HG02763 (cell line): ENCODE results near the gene IST1.

Experiments used
- ATAC-seq: cut with Tn5 transposase; IDR thresholded peaks from one replicate; pipeline ENCODE4 v1.9.1; 2021; ENCODE audit warnings: mild to moderate bottlenecking, moderate library complexity; ENCODE audit not compliant: unreplicated experiment

IST1 gene

DNA sequence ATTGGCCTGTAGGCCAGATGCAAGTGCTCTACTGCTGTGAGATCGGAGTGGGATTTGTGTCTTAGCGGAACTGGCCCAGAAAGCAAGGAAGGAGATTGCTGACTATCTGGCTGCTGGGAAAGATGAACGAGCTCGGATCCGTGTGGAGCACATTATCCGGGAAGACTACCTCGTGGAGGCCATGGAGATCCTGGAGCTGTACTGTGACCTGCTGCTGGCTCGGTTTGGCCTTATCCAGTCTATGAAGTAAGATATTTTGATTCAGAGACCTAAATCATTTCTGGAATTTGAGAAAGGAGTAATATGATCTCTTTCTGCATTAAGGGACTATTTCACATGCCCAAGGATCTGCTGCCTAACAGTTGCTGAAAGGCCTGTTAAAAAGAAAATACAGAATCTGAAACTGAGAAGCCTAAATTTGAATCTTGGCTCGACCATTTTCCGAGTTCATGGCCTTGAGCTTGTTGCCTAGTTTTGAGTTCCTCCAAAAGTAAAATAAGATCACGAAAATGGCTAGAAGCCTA is 21.1 kb downstream of the IST1 start:
- no peak for ATAC-seq

DNA sequence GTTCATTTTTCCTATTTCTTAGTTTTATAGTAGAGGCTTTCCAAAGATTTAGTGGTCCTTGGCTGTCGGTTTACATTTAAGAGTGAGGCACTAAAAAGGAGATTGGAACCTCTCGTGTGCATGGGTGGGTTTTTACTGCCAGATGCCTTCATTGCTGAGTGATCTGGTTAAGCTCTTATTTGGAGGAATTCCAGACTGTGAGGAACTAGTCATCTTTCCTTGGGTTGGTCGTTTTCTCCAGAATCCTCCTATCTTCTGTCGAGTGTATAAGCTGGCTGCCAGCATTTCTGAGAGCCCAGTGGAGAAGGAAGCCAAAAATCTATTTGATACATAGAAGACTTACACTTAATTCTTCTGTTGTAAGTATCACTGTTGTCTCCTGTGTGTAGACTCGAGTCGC is 22.6 kb downstream of the IST1 start:
- no peak for ATAC-seq

DNA sequence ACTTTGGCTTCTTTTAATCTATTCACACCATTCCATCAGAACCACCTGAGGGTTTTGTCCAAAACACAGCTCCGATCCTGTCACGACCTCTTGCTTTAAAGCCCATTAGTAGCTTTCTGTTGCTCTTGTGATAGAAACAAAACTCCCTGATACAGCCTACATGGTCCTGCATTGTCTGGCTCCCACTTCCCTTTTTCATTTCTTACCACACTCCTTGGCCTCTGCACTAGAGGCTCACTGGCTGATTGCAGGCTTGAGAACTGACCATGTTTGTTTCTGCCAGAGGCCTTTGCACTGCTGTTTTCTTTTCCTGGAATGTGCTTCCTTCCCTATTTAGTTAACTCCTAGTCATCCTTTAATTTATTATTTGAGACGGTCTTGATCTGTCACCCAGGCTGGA is 23.7 kb downstream of the IST1 start:
- ATAC-seq, result no peak

DNA sequence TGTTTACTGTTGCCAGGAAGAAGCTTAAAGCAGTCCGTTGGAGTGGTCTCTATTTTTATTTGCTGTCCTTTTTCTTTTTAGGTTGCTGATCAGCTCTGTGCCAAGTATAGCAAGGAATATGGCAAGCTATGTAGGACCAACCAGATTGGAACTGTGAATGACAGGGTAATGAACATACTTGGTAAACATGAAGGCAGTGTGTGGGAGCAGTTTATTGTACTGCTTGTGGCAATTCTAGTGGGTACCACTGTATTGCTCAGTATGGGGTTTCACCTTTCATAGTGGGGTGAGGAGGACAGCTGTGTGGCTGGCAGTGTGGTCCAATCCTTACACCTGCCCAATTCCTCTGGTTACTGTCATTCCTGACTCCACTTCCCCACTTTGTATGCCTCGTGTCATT is 25.3 kb downstream of the IST1 start:
- ATAC-seq, result no peak

DNA sequence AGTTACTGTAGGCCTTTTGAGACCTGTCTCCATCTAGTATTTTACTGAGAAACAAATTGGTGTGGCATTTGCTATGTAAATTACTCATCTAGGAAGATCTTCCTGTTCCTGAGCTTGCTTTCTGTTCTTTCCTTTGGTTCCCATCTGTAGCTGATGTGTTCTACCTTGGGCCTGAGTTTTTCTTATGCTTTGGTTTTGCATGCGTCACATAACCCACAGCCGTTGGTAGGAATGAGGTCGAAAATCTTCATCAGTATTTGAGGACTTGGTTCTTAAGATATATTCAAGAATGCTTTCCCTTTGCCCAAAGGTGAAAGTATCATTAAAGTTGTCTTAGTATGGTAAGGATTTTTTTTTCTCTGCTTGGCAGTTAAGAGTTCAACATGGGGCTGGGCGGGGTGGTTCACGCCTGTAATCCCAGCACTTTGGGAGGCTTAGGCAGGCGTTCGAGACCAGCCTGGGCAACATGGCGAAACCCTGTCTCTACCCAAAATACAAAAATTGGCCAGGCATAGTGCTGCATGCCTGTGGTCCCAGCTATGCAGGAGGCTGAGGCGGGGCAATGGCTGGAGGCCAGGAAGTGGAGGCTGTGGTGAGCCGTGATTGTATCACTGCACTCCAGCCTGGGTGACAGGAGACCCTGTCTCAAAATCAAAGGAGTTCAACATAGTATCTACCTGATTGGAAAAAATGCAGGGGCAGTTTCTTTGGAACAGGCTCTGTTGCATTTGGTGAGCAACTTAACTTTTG is 28.8 kb downstream of the IST1 start:
- ATAC-seq, result no peak

DNA sequence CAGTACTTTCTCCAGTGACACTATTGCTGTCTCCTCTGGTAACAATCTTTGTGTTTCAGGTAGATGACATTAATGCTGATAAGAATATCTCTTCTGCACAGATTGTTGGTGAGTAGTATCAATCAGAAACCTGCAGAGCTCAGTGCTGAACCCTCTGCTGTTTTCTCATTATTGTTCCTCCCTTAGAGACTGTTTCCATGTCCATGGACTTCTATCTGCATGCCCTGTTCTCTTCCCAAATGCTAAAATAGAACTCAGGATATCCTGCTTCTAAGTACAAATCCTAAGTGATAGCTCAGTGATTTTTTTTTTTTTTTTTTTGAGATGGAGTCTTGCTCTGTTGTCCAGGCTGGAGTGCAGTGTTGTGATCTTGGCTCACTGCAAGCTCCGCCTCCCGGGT is 29.4 kb downstream of the IST1 start:
- ATAC-seq, result no peak

DNA sequence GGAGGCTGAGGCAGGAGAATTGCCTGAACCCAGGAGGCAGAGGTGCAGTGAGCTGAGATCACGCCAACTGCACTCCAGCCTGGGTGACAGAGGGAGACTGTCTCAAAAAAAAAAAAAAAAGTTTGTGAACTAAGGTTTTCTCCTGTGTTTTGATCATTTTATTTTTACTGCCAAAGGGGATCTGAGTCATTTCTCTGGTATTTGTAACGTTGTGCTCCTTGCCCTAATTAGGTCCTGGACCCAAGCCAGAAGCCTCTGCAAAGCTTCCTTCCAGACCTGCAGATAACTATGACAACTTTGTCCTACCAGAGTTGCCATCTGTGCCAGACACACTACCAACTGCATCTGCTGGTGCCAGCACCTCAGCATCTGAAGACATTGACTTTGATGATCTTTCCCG is 32.1 kb downstream of the IST1 start:
- no peak for ATAC-seq

DNA sequence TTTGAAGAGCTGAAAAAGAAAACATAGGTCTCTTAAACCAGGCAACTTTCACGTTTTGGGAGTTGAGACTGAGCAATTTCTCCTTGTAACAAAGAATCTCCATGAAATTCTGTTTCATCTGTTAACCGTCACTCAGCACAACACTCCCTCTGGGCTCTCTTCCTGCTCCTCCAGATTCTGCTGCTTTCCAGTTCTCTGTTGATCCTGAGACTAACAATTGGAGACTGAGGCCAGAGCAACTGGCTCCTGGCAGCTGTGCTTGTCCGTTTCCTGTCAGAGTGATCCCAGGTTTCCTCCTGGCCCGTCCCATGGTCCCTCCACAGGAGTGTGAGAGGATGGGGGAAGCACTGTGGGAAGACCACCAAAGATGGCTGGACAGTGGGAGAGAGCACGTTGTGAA is 32.5 kb downstream of the IST1 start:
- no peak for ATAC-seq

DNA sequence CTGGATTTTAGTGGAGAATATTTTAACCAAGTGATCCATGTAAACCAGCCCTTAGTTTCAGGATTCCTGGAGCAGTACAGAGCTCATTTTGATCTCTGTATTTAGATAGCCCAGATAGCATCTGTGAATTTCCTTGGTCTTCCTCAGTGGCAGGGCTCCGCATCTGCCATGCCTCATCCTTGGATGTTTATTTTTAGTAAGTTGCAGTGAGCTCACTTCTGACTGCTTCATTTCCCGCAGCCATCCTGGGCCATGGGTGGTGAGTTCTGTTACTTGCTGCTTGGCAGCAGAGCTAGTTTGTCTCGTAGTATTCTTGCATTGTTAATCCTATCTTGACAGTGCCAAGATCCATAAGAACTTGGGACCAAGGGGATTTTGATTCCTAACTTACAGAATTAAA is 33.7 kb downstream of the IST1 start:
- no peak for ATAC-seq

DNA sequence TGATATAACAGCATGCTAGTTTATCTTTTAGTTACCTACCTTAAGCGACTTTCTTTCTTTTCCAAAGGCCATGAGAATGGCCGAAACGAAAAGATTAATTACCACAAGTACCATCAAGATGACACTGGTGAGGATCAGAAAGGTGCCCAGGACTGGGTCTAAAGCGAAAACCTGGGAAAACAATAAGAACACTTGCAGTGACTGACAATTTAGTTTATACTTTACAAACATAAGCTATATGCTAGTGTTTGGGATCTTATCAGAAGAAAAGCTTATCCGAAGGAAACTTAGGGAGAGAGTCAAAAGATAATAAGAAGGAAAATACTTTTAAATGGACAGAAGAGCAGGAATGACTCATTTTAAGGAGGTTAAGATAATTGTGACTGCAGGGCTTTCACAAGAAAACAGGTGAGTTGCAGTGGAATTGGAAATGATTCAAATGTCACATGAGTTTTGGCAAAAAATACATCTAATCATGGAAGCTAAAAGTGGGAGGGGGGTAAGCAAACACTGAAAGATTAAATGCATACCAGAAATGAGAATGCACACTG is 34.8 kb downstream of the IST1 start:
- ATAC-seq, result no peak

DNA sequence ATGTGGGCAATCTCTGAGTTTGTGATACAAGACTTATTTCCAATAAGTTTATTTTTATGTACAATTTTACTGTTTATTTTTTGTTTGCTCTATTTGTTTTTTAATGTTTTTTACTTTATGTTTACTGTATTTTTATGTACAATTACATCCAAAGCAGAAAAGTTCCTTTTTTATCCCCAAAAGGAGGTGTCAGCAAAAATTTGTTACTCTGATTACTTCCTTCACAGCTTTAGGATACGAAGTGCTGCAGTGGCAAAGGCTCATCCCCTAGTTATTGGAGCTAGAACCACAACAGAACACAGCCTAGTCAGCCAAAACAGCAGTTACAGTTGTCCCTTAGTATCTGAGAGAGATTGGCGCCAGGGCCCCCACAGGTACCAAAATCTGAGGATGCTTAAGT is 35.7 kb downstream of the IST1 start:
- ATAC-seq, result no peak

DNA sequence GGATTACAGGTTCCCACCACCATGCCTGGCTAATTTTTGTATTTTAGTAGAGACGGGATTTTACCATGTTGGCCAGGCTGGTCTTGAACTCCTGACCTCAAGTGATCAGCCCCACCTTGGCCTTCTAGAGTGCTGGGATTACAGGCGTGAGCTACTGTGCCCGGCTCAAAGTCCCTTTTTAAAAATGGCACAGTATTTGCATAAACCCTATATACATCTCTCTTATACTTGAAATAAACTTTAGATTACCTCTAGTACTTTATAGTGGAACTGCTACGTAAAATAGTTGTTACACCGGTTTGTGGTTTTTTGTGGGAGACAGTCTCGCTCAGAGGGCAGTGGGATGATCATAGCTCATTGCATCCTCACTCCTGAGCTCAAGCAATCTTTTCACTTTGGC is 36.3 kb downstream of the IST1 start:
- no peak for ATAC-seq

DNA sequence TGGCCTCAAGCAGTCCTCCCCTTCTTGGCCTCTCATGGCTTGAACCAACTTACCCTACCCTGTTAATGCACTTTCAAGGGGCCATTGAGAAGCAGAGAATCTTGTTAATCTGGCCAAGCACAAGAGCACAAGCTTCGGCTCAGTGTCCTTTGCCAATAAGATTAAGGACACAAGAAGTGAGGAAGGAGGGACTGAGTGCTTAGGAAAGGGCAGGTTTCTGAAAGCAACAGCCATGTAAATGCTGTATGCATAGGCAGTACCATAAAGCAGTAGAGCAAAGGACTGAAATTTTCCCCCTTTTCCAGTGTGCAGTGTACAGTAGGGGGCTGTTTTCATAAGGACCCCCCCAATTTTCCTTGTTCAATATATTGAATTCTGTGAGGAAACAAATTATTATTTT is 37.7 kb downstream of the IST1 start:
- ATAC-seq, result no peak

DNA sequence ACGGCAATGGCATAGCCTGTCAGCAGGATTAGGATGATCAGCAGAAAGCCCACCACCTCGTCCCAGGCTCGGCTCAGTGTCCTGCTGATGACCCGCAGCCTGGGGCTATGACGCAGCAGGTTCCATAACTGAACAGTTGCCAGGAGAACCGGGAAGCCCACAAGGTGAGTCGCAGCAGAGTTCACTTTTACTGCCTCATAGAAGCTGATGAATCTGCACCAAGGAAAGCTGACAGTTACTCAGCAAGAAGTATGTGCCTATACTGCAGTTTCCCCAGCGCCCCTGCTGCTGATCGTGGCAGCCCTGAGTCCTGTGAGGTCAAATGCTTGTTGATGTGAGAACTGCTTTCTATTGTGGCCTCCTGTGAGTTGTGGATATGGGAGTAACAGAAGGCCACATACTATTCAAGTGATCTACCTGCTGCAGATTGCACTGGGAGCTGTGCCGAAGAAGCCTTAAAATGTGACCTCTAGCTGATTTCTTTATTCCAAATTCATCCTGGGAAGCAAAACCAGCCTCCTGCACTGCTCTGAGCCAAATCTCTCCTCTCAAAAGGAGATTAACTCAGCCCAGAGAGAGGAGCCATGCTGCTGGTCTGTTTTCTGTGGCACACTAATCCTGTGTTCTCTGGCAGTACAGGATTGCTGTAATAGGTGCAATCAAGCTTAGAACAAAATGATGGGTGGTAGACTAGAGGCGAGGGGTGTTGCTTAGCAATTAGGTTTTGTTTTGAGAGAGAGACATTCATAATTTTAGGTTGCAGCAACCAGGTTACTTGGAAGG is 38.8 kb downstream of the IST1 start:
- ATAC-seq, result no peak

DNA sequence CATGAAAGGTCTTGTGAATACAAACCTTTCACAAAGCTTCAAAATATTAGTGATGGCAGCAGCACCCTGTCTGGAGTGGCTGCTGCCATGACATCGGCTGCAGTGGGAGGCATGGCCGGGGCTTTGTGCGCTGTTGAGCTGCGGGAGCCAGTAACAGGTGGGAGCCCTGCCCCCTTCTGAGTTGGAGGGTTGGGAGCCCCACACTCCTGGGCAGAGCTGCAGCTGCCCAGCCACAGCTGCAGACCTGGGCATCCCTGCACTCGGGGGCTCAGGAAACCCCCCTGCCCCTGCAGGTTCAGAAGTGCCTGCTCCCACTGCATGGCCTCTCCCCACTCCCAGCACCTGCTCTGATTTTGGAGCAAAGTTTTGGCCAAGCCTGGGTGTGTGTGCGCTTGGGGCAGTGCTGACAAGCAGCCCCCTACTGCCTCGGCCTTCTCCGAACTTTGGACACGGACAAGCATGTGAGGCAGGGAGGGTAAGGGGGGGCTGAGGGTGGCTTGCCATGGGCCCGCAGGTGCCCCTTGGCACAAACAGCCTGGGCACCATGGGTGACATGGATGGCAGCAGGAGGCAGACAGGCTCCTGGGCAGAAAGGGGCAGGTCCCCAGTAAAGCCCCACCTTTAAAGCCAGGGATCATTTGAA is 42.7 kb downstream of the IST1 start:
- ATAC-seq, result no peak

DNA sequence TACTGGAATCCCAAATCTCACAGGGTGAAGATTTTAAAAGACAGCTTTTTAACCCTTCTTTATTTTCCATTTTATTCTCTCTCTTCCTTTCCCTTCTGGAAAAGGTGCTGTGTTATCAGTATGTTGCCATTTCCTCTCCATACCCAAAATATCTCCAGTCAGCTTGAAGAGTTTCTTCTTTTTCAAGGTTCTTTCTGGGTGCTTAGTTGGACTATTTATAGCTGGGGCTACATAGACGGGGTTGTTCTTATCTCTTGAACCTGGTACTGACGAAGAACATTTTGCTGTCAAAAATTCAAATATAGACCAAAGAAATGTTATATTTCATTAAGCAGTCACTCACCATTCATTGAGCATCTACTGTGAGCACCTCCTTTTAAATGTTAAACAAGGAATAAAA is 48.6 kb downstream of the IST1 start:
- ATAC-seq, result no peak

DNA sequence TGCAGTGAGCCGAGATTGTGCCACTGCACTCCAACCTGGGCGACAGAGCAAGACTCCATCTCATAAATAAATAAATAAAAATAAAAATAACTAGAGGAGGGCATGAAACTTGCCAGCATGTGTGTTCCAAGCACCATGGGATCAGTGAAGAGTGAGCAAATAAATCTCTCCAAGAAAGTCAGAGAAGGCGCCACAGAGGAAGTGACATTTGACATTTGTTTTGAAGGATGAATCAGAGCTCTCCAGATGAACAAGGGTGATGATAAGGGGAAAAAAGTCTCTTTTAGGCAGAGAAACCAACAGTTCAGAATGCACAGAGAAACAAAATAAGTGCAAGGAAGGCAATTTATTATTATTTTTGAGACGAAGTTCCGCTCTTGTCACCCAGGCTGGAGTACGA is 50.3 kb downstream of the IST1 start:
- no peak for ATAC-seq

DNA sequence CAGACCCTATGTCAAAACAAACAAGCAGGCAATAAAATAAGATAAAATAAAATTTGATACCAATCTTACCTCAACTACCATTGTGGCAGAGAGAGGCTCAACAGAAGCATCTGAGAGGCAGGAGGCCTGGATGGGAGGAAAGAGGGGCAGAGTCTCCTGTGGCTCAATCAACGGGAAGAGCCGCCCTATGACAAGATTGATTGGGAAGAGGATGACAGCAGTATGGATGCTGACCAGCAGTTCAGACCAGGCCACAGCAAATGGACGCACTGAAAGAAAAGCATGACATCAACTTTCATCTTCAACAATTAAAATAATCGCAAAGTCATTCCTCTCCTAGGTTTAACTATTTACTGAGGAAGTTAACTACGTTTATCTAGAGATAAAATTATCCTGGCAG is 57.5 kb downstream of the IST1 start:
- no peak for ATAC-seq

DNA sequence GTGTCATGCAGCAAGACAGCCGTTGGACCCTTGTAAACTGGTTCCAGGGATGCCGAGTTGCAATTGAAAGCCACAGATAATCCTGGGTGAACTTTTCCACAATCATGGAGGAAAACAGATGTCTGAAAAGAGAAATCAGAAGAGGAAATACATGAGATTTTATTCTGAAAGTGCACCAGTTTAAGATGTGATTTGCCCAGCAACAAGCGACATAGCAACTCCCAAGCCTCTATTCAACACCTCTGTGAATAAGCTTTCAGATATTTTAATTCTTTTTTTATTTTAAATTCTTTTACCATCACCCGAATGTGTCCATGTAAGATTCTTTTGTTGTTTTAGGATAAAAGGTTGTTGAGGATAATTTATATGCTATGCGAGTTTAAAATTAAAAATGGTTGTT is 58.8 kb downstream of the IST1 start:
- ATAC-seq, result no peak

DNA sequence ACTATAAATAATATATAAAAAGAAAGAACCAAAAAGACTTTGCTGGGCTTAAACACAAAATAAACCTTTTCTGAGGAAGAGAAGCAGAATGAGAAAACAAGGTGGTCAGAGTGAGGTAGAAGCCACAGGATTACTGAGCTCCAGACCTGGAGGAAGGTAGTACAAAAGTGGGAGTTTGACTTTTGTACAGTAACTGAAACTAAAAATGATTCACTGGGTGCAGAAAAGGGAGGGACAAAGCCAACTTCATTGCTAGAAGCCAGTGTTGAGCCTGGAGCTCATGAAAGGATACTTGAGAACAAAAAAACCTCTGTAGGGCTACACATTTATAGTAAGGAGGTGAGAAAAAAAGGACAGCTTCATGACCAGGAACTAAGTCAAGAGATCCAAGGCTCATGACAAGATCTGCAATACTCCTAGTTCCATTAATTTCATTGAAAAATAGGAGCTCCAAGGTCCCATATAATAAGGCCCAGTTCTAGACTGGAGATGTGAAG is 59.4 kb downstream of the IST1 start:
- ATAC-seq, result no peak

DNA sequence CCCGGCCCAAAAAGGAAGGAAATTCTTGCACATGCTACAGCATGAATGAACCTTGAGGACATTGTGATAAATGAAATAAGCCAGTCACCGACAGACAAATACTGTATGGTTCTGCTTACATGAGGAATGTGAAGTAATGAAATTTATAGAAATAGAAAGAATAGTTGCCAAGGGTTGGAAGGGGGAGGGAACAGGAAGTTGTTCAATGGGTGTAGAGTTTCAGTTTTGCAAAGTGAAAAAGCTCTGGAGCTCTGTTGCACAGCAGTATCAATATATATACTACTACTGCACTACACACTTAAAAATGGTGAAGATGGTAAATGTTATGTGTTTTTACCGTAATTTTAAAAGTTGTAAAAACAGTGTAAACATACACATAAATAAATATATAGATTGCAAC is 61.2 kb downstream of the IST1 start:
- no peak for ATAC-seq
